Esophagus squamous epithelium (tissue), 4 donors: ENCODE results near the gene DNAJC2.

Source experiments
- CTCF ChIP-seq, 6 experiments: fragments of 450-650 bp in 4 of 6; fragments of 200-600 bp in 2 of 6; sonication (generic) in 2 of 6; IDR thresholded peaks; one replicate each; pipeline ENCODE4 v1.5.1; 2016 to 2019; ENCODE audit warnings: antibody characterized with exemption in 6 of 6, mild to moderate bottlenecking in 4 of 6, moderate library complexity in 4 of 6
- POLR2A ChIP-seq, 4 donors: fragments of 450-650 bp; IDR thresholded peaks; one replicate each; pipeline ENCODE4 v1.6.1; 2017; ENCODE audit warnings: antibody characterized with exemption in 4 of 4, mild to moderate bottlenecking in 4 of 4, moderate library complexity in 3 of 4

GRCh38 chr7:103344453-103345149 is at the start of gene DNAJC2:
- TF ChIP-seq CTCF (IDR thresholded peaks at IDR 0.05): no peak
- peak in 2 of 4 donors; percentile 60 to 62 for TF ChIP-seq POLR2A (IDR thresholded peaks at IDR 0.05)
